Hepatic stellate cell (primary cell): ENCODE data around the gene DEFB126.
"Not testable (repeated sequence)": the region's sequence is repeated elsewhere in the genome, so short reads cannot be mapped to it uniquely, and the experiment has no call there.

Experiments
- DNase-seq: peaks from one replicate; pipeline ENCODE4 v3.0.0; 2011; ENCODE audit warnings: low spot score

Gene DEFB126

GRCh38 chr20:142290-142689 lies at the start of gene DEFB126:
DEFB126 (plus strand) TSS chr20:142590; CDS start chr20:142629, 39 bp downstream.
- DNase-seq = no peak

DNA sequence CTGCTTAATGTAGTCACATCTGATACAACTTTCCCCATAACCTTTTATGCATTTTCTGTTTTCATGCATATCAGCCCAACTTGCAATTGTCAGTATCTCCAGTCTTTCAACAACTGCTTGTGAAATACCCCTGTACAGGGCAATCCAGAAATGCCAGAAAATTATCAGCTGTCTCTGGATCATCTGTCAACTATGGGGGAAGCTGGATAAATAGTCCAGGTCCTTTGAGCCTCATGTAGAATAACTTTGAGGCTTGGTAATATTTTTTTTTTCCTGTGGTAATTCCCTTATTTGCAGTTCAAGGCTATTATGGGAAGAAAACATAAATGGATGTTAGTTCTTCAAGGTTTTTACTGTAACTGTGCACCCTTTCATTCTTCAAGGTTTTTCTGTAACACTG lies 48.7 kb upstream of the DEFB126 start:
- DNase-seq = no peak

DNA sequence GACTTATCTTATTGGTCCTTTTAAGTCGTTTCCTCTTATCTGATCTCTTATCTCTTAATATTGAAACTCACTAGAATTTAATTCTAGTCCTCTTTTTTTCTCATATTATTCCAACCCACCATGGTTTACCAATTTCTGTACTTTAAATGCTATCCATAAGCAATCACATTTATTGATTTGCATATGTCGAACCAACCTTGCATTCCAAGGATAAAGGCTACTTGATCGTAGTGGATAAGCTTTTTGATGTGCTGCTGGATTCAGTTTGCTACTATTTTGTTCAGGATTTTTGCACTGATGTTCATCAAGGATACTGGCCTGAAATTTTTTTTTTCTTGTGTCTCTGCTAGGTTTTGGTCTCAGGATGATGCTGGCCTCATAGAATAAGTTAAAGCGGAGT lies 47.2 kb upstream of the DEFB126 start:
- DNase-seq = no peak

GRCh38 chr20:97691-98090 lies 44.7 kb upstream of the DEFB126 start:
- DNase-seq = not testable (repeated sequence)

- DNase-seq = no peak
Observed at GRCh38 chr20:101975-102374, 40.4 kb upstream of the DEFB126 start.

- DNase-seq = no peak
Observed at GRCh38 chr20:103456-103855, 38.9 kb upstream of the DEFB126 start.

- no peak for DNase-seq
Observed at GRCh38 chr20:112396-112795, 30.0 kb upstream of the DEFB126 start.

GRCh38 chr20:117518-117917 lies 24.9 kb upstream of the DEFB126 start:
- no peak for DNase-seq

DNA sequence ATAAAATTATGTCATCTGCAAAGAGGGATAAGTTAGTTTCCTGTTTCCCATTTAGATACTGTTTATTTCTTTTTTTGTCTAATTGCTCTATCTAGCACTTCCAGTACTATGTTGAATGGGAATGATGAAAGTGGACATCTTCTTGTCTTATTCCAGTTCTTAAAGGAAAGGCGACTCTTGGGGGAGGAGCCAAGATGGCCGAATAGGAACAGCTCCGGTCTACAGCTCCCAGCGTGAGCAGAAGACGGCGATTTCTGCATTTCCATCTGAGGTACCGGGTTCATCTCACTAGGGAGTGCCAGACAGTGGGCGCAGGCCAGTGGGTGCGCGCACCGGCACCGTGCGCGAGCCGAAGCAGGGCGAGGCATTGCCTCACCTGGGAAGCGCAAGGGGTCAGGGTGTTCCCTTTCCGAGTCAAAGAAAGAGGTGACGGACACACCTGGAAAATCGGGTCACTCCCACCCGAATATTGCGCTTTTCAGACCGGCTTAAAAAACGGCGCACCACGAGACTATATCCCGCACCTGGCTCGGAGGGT lies 12.5 kb upstream of the DEFB126 start:
- DNase-seq = not testable (repeated sequence)

DNA sequence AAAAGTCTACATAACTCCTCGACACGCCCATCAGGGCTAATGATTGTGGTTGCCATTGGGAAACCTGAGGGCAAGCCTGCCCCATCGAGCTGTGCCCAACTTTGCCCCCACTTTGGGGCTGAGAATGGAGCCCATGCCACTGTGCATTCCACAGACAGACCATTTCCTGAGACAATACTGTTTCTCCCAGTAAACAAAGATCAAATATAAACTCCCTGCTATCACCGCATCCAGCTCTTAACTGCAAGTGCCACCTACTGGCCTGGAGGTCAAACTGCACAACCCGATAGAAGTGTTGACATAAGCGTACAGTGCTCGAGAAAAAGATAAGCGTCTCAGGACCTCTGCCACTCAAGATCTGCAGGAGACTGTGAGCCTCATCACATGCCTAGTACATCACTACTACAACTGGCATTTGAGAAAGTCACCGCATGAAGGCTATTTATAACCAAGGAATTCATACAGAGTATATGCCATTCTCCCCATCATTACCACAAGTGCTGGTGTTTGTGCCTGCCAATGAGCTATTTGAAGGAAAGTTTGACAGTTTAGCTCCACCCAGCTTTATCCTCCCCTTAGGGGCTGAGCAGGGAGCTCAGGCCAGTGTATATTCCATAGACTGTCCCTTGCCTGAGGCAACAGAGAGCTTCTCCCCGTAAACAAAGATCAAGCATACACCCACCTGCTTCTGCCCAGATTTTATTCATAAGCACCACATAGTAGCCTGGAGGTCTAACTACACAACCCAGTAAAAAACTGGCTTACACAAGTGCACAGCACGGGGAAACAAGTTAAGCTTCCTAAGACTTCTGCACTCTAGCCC lies 4.5 kb upstream of the DEFB126 start:
- DNase-seq = no peak

DNA sequence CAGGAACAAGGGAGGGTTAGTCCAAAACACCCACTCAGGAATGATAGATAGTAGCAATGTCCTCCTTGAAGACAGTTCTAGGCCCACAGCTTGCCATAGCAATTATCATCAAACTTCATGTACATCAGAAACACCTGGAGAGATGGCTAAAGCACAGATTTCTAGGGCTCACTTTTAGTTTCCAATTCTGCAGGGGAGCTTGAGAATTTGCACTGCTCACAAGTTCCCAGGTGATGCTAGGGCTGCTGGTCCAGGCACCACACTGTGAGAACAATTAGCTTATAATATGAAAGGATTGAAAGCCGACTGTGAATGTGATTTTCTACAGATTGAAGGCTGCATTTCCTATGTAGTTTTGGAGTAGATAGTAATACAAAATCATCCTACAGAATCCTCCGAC lies 3.5 kb downstream of the DEFB126 start:
- no peak for DNase-seq

DNA sequence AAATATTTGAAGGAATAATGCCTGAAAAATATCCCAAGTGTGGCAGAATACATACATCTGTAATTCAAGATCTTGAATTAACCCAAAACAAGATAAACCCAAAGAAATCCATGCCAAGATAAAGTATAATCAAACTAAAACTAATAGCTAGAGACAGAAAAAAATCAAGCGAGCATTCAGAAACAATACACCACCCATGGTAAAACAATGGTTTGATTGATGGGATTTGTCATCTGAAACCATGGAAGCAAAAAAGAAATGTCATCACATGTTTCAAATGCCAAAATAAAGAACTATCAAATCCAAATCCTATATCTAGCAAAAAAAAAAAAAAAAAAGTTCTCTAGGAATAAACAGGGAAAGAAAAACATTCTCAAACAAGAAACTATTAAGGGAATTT lies 9.7 kb downstream of the DEFB126 start:
- no peak for DNase-seq

- no peak for DNase-seq
Observed at GRCh38 chr20:157154-157553, 14.8 kb downstream of the DEFB126 start, which contains the start of gene DEFB127. DEFB127 (plus strand) TSS chr20:157454; CDS start chr20:157545, 91 bp downstream.

DNA sequence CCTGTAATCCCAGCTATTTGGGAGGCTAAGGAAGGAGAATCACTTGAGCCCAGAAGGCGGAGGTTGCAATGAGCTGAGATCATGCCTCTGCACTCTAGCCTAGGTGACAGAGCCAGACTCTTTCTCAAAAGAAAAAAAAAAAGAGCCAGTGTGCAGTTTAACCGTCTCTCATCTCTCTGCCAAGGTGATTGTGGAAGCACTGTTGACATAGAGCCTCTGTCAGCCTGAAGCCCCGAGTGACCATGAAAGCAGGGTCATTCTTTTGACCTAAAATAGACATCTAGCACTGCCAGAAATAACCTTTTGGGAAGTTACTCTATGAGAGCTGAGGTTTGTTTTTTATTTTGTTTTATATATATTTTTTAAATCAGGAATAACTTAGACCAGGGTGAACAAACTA lies 22.2 kb downstream of the DEFB126 start:
- DNase-seq = no peak

- no peak for DNase-seq
Observed at GRCh38 chr20:168876-169275, 26.5 kb downstream of the DEFB126 start.

DNA sequence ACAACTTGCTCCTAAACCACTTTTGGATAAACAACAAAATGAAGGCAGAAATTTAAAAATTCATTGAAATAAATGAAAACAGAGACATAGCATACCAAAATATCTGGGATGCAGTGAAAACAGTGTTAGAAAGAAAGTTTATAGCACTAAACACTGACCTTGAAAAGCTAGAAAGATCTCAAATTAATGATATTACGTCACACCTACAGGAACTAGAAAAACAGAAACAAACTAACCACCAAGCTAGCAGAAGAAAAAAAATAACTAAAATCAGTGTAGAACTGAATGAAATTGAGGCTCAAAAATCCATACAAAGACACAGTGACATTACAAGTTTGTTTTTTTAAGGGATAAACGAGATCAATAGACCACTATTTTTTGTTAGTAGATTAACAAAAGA lies 41.9 kb downstream of the DEFB126 start:
- no peak for DNase-seq

GRCh38 chr20:187733-188132 lies 45.3 kb downstream of the DEFB126 start:
- no peak for DNase-seq

DNA sequence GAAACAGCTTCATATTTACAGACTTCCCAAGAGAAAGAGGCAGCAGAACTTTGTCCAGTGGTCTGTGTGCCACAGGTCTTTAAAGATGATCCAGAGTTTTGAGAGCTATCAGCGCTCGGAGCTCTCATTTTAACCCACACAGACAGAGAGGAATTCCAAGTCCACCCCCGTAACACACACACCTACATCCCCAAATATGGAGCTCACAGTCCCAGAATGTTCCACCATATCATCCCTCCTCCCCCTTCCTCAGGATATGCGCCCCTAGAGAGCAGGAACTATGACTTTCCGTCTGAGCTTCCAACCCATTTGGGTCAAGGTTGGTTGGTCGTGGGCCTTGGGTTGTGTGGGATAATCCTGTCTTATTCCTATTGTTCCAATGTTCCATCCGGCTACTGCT lies 47.2 kb downstream of the DEFB126 start, which contains the start of gene DEFB128:
DEFB128 (minus strand) TSS at position 101 of the 400 bp plus-strand sequence; CDS start at position 13, 88 bp downstream.
- DNase-seq = no peak
